Breast epithelium (tissue), 4 donors: ENCODE data around the gene FAXDC2. TPM values are rescaled to one million over a fixed set of nuclear protein-coding genes. Genes with fewer than 3 reads are reported as not detected.

Source experiments
- DNase-seq, 2 donors: peaks; one replicate each; pipeline ENCODE4 v3.0.0-alpha.2; 2019; ENCODE audit warnings: low spot score in 2 of 2
- H3K27ac ChIP-seq, 2 donors: fragments of 200-600 bp; sonication (generic) in 1 of 2; one replicate each; pipeline ENCODE4 v1.5.1; 2016 to 2019; ENCODE audit warnings: mild to moderate bottlenecking in 1 of 2
- H3K27me3 ChIP-seq, 2 donors: fragments of 200-600 bp; sonication (generic) in 1 of 2; one replicate each; pipeline versions ENCODE4 v1.5.1 to v1.6.0; 2017 to 2019; ENCODE audit warnings: control low read depth in 1 of 2, mild to moderate bottlenecking in 1 of 2
- H3K36me3 ChIP-seq: fragments of 200-600 bp; one replicate; pipeline ENCODE4 v1.5.1; 2019
- H3K4me1 ChIP-seq, 2 donors: fragments of 200-600 bp; sonication (generic); one replicate each; pipeline ENCODE4 v1.5.1; 2016 to 2019; ENCODE audit warnings: control low read depth in 1 of 2
- H3K4me3 ChIP-seq, 3 donors: fragments of 200-600 bp; sonication (generic); 1 replicate in 2 of 3; 2 replicates in 1 of 3; pipeline ENCODE4 v1.5.1; 2016 to 2019; ENCODE audit warnings: mild to moderate bottlenecking in 3 of 3, moderate library complexity in 2 of 3
- H3K9me3 ChIP-seq, 2 donors: fragments of 200-600 bp; sonication (generic) in 1 of 2; one replicate each; pipeline ENCODE4 v1.5.1; 2016 to 2019; ENCODE audit warnings: control low read depth in 1 of 2
- POLR2A ChIP-seq: fragments of 450-650 bp; IDR thresholded peaks from one replicate; pipeline ENCODE4 v1.6.1; 2016; ENCODE audit warnings: antibody characterized with exemption, mild to moderate bottlenecking, moderate library complexity
- POLR2AphosphoS5 ChIP-seq, 3 donors: sonication (generic); formaldehyde crosslinking; IDR thresholded peaks; one replicate each; pipeline ENCODE4 v1.6.1; 2017; ENCODE audit warnings: antibody characterized with exemption in 3 of 3
- intact Hi-C: fragments of 100-400 bp; cut with DNase I; formaldehyde crosslinking; loops from one replicate; pipeline ENCODE4 v1.15.1; 2023; ENCODE audit warnings: low total_unique reads
- total RNA-seq, 3 donors: library from RNA; depleted of rRNA; stranded (reverse); fragments of >200 nt; gene quantifications; one replicate each; pipeline ENCODE4 v1.1.0, GENCODE V29; 2016
- TF ChIP-seq, protein P1 (sequence below), 3 donors: fragments of 450-650 bp; IDR thresholded peaks; one replicate each; pipeline ENCODE4 v1.5.1; 2016 to 2017; ENCODE audit warnings: antibody characterized with exemption in 3 of 3, mild to moderate bottlenecking in 3 of 3, moderate library complexity in 3 of 3

Gene FAXDC2
- total RNA-seq, 3 donors from 2014 or later, result 43.9 to 117 (median 52.5) TPM

DNA sequence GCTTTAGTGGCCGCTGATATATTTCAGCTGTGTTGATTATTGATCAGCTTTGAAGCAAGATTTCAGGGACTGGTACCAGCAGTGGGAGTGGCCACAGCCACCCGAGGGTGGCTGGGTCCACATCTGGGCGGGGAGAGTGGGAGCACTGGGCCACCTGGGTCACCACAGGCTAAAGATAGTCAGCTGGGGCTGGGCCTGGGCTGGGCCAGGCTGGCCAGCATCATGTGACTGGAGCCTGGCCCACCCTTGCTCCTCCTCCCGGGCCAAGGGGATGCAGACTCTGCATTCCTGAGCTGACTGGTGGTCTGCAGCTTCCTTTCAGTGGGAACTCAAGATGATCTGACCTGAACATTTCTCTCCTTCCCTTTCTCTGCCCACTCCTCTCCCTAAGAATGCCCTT is 68.1 kb downstream of the FAXDC2 start:
- intact Hi-C loops, result no loop called here
- H3K9me3 ChIP-seq, result no peaks in the 10 kb centered on the region
- H3K27me3 ChIP-seq, result no peaks in the 10 kb centered on the region
- no peaks in the 10 kb centered on the region for H3K36me3 ChIP-seq
- TF ChIP-seq POLR2A (no peak), POLR2AphosphoS5 (IDR thresholded peaks at IDR 0.05) (no peak)
- TF ChIP-seq, protein P1, sequence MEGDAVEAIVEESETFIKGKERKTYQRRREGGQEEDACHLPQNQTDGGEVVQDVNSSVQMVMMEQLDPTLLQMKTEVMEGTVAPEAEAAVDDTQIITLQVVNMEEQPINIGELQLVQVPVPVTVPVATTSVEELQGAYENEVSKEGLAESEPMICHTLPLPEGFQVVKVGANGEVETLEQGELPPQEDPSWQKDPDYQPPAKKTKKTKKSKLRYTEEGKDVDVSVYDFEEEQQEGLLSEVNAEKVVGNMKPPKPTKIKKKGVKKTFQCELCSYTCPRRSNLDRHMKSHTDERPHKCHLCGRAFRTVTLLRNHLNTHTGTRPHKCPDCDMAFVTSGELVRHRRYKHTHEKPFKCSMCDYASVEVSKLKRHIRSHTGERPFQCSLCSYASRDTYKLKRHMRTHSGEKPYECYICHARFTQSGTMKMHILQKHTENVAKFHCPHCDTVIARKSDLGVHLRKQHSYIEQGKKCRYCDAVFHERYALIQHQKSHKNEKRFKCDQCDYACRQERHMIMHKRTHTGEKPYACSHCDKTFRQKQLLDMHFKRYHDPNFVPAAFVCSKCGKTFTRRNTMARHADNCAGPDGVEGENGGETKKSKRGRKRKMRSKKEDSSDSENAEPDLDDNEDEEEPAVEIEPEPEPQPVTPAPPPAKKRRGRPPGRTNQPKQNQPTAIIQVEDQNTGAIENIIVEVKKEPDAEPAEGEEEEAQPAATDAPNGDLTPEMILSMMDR (IDR thresholded peaks at IDR 0.05), result no peak
- no peak overlapping the region for H3K4me3 ChIP-seq
- peaks cover 4 to 7% of the 10 kb centered on the region in 2 donors for H3K4me1 ChIP-seq
- no peak for DNase-seq
- peak overlapping the region; percentile 35 to 50 for H3K27ac ChIP-seq

DNA sequence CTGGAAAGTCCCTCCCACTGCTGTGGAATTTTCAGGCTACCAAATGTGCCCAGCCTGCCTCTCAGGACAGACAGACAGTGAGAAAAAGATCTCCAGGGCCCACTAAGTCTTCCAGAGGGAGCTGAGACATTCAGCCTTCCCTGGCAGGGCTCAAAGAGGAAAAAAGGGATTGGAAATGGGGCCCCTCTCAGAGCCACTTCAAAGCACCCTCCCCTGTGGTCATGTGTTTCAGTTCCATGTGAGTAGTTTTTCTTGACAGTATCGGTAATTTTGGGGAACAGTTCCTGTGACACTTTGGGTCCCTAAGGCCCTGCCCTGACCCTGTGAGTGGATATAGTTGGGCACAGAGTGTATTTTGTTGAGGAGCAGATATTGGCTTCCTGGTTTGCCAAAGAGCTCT is 70.3 kb downstream of the FAXDC2 start:
- TF ChIP-seq, protein P1 (IDR thresholded peaks at IDR 0.05), result no peak
- no peak for TF ChIP-seq POLR2AphosphoS5 (IDR thresholded peaks at IDR 0.05)
- TF ChIP-seq POLR2A, result no peak
- Histone ChIP-seq H3K36me3 (no peaks in the 10 kb centered on the region), H3K27ac (no peak overlapping the region), H3K27me3 (no peaks in the 10 kb centered on the region), H3K4me1 (peaks cover 4% of the 10 kb centered on the region in 2 donors), H3K9me3 (no peaks in the 10 kb centered on the region), H3K4me3 (no peak overlapping the region)
- intact Hi-C loops, result no loop called here
- no peak for DNase-seq

DNA sequence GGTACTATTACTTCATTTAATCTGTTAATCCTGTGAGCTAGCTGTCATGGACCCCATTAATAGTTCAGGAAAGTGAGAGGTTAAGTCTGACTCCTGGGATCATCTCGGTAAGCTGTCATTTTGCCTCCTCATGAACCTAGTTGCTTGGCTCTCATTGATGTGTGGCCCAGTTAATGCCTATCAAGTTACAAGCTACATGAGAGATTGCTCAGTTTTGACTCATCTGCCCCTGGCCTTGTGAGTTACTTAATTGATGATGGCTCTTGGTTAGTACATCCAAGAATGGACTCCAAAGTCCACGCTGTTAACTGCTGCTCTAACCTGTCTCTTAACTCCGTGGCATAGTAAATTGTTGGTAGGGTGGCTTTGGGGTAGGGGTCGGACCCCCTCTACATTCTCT is 71.3 kb downstream of the FAXDC2 start:
- Histone ChIP-seq H3K9me3 (no peaks in the 10 kb centered on the region), H3K27ac (no peak overlapping the region), H3K4me3 (no peak overlapping the region), H3K36me3 (no peaks in the 10 kb centered on the region), H3K27me3 (no peaks in the 10 kb centered on the region), H3K4me1 (peaks cover 1 to 4% of the 10 kb centered on the region in 2 donors)
- DNase-seq, result no peak
- TF ChIP-seq POLR2AphosphoS5 (IDR thresholded peaks at IDR 0.05), result no peak
- no peak for TF ChIP-seq POLR2A
- TF ChIP-seq, protein P1 (IDR thresholded peaks at IDR 0.05), result no peak
- intact Hi-C loops, result no loop called here

DNA sequence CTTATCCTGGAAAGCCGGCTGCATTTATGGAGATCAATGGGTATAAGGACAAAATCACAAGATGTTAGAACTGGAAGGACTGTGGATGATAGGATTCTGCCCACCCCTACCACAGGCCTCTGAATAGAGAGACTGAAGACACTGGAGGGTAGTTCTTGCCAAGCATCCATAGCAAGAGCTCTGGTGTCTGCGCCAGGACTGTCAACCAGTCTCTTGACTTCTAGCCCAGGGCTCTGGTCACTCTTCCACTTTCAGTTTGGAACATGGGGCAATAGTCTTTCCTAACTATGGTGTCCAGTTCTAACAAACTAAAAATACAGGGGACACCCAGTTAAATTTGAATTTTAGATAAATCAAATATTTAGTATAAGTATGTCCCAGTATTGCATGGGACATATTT is 71.9 kb downstream of the FAXDC2 start:
- no peaks in the 10 kb centered on the region for H3K27me3 ChIP-seq
- no peak overlapping the region for H3K4me3 ChIP-seq
- no peaks in the 10 kb centered on the region for H3K36me3 ChIP-seq
- TF ChIP-seq, protein P1 (IDR thresholded peaks at IDR 0.05), result no peak
- TF ChIP-seq POLR2AphosphoS5 (IDR thresholded peaks at IDR 0.05) (no peak), POLR2A (no peak)
- H3K27ac ChIP-seq, result no peak overlapping the region
- peaks cover 0 to 4% of the 10 kb centered on the region in 2 donors for H3K4me1 ChIP-seq
- intact Hi-C loops, result no loop called here
- no peak for DNase-seq
- no peaks in the 10 kb centered on the region for H3K9me3 ChIP-seq

DNA sequence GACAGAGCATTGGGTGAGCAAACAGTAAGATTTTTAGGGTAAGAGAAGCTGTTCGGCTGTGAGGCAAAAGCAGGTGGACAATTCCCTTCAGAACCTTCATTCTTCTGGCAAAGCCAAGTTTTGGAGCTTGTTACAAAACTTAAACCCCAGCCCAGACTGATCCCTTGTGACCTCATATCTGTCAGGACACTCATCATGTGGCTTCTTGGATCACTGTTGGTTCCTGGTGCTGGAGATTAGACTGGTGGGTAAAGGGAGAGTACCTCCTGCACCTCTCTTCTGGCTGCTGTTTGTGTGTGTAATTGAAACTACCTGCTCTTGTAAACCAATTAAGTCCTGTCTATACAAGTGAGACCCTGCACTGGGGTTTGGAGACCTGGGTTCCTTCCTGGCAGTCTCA is 74.2 kb downstream of the FAXDC2 start:
- H3K36me3 ChIP-seq, result no peaks in the 10 kb centered on the region
- peaks cover 2 to 5% of the 10 kb centered on the region in 2 donors for H3K4me1 ChIP-seq
- H3K27ac ChIP-seq, result no peak overlapping the region
- no peak for TF ChIP-seq POLR2A
- TF ChIP-seq POLR2AphosphoS5 (IDR thresholded peaks at IDR 0.05), result no peak
- TF ChIP-seq, protein P1 (IDR thresholded peaks at IDR 0.05), result no peak
- H3K4me3 ChIP-seq, result no peak overlapping the region
- DNase-seq, result no peak
- H3K9me3 ChIP-seq, result no peaks in the 10 kb centered on the region
- no peaks in the 10 kb centered on the region for H3K27me3 ChIP-seq
- intact Hi-C loops, result no loop called here
